Activated CD4-positive, alpha-beta T cell treated with anti-CD3 and anti-CD28 coated beads, Interleukin-2, amount 50 U/mL, for 48 hours (primary cell): ENCODE measurements around the gene LDB2.

Experiments
- DNase-seq, 2 experiments: peaks; one replicate each; pipeline ENCODE4 v3.0.0-alpha.2; 2020

LDB2 gene

GRCh38 chr4:16838226-16838875 lies 60.1 kb downstream of the LDB2 start:
- no peak for DNase-seq

- DNase-seq: no peak
Measured at GRCh38 chr4:16837475-16837874, 61.0 kb downstream of the LDB2 start.

GRCh38 chr4:16836324-16836723 lies 62.1 kb downstream of the LDB2 start:
- DNase-seq: no peak

- DNase-seq: no peak
Measured at GRCh38 chr4:16835597-16836247, 62.7 kb downstream of the LDB2 start.

- no peak for DNase-seq
Measured at GRCh38 chr4:16834814-16835213, 63.6 kb downstream of the LDB2 start.

- no peak for DNase-seq
Measured at GRCh38 chr4:16833722-16834121, 64.7 kb downstream of the LDB2 start.

- no peak for DNase-seq
Measured at GRCh38 chr4:16830081-16830480, 68.4 kb downstream of the LDB2 start.

- DNase-seq: no peak
Measured at GRCh38 chr4:16827794-16828724, 70.4 kb downstream of the LDB2 start.

- DNase-seq: no peak
Measured at GRCh38 chr4:16827045-16827444, 71.4 kb downstream of the LDB2 start.

- no peak for DNase-seq
Measured at GRCh38 chr4:16826406-16826910, 72.0 kb downstream of the LDB2 start.

GRCh38 chr4:16824278-16824806 lies 74.1 kb downstream of the LDB2 start:
- no peak for DNase-seq

- DNase-seq: no peak
Measured at GRCh38 chr4:16820329-16820728, 78.1 kb downstream of the LDB2 start.

- no peak for DNase-seq
Measured at GRCh38 chr4:16819652-16820051, 78.8 kb downstream of the LDB2 start.

- DNase-seq: no peak
Measured at GRCh38 chr4:16818005-16818404, 80.4 kb downstream of the LDB2 start.

GRCh38 chr4:16817286-16817685 lies 81.2 kb downstream of the LDB2 start:
- no peak for DNase-seq

GRCh38 chr4:16814361-16814760 lies 84.1 kb downstream of the LDB2 start:
- no peak for DNase-seq

GRCh38 chr4:16812041-16812440 lies 86.4 kb downstream of the LDB2 start:
- no peak for DNase-seq

GRCh38 chr4:16809943-16810342 lies 88.5 kb downstream of the LDB2 start:
- no peak for DNase-seq

GRCh38 chr4:16809064-16809463 lies 89.4 kb downstream of the LDB2 start:
- DNase-seq: no peak

- no peak for DNase-seq
Measured at GRCh38 chr4:16807355-16807754, 91.1 kb downstream of the LDB2 start.

- DNase-seq: no peak
Measured at GRCh38 chr4:16804581-16804980, 93.9 kb downstream of the LDB2 start.

GRCh38 chr4:16802044-16802443 lies 96.4 kb downstream of the LDB2 start:
- DNase-seq: no peak

GRCh38 chr4:16801356-16801755 lies 97.1 kb downstream of the LDB2 start:
- no peak for DNase-seq
